Transverse colon (tissue), 4 donors: ENCODE measurements around the gene RASAL2. TPM values are rescaled to one million over a fixed set of nuclear protein-coding genes. Genes with fewer than 3 reads are reported as not detected.
"Not testable (repeated sequence)": the region's sequence is repeated elsewhere in the genome, so short reads cannot be mapped to it uniquely, and the experiment has no call there.

Experiments
- DNase-seq: peaks from one replicate; pipeline ENCODE4 v3.0.0-alpha.2; 2019
- H3K27ac ChIP-seq, 4 donors: fragments of 200-600 bp; sonication (generic); 2 replicates each; pipeline ENCODE4 v1.5.1; 2016 to 2018; ENCODE audit warnings: inconsistent platforms in 4 of 4
- H3K27me3 ChIP-seq: fragments of 200-600 bp; sonication (generic); 2 replicates; pipeline ENCODE4 v1.5.1; 2017; ENCODE audit warnings: inconsistent platforms
- H3K36me3 ChIP-seq, 4 donors: fragments of 200-600 bp; sonication (generic); 2 replicates each; pipeline ENCODE4 v1.5.1; 2017 to 2019; ENCODE audit warnings: inconsistent platforms in 4 of 4
- H3K4me1 ChIP-seq, 4 donors: fragments of 200-600 bp; sonication (generic); 2 replicates each; pipeline ENCODE4 v1.5.1; 2017 to 2020; ENCODE audit warnings: inconsistent platforms in 4 of 4
- H3K4me3 ChIP-seq, 4 donors: fragments of 200-600 bp; sonication (generic); 1 replicate in 1 of 4; 2 replicates in 3 of 4; pipeline versions ENCODE4 v1.5.1 to v1.6.1; 2017 to 2019; ENCODE audit warnings: inconsistent platforms in 4 of 4
- H3K9me3 ChIP-seq, 2 donors: fragments of 200-600 bp; sonication (generic); 2 replicates each; pipeline ENCODE4 v1.5.1; 2017 to 2019; ENCODE audit warnings: inconsistent platforms in 2 of 2
- CTCF ChIP-seq, 5 experiments: fragments of 200-600 bp in 3 of 5; fragments of 450-650 bp in 2 of 5; sonication (generic) in 3 of 5; IDR thresholded peaks; 1 replicate in 2 of 5; 2 replicates in 3 of 5; pipeline ENCODE4 v1.5.1; 2016 to 2017; ENCODE audit warnings: antibody characterized with exemption in 5 of 5, inconsistent platforms in 3 of 5, mild to moderate bottlenecking in 2 of 5, moderate library complexity in 1 of 5
- EP300 ChIP-seq: sonication (generic); formaldehyde crosslinking; IDR thresholded peaks from one replicate; pipeline ENCODE4 v1.6.1; 2017; ENCODE audit warnings: antibody characterized with exemption, low read depth
- POLR2A ChIP-seq: fragments of 450-650 bp; IDR thresholded peaks from one replicate; pipeline ENCODE4 v1.6.1; 2016; ENCODE audit warnings: antibody characterized with exemption, mild to moderate bottlenecking, moderate library complexity
- POLR2AphosphoS5 ChIP-seq, 3 donors: sonication (generic); formaldehyde crosslinking; IDR thresholded peaks; one replicate each; pipeline ENCODE4 v1.6.1; 2016; ENCODE audit warnings: antibody characterized with exemption in 3 of 3
- WGBS, 2 donors: methylation state at CpG; one replicate each; pipeline ENCODE4 v1.1.5; 2018; ENCODE audit warnings: low coverage in 1 of 2; 5-methylcytosine and 5-hydroxymethylcytosine counted together
- in situ Hi-C, 4 donors: fragments of 200-750 bp; cut with MboI; loops; one replicate each; pipeline versions ENCODE4 v1.15.0 to v1.15.1; 2017; ENCODE audit warnings: low sequenced_read_pairs in 3 of 4, low pct_ligation_motif_present in 1 of 4, low pct_unique_long_range_greater_than_20kb in 1 of 4
- intact Hi-C: fragments of 100-400 bp; cut with DNase I; formaldehyde crosslinking; loops from one replicate; pipeline ENCODE4 v1.15.1; 2023; ENCODE audit warnings: low total_unique reads
- total RNA-seq, 4 donors: library from RNA; depleted of rRNA; stranded (reverse); fragments of >200 nt; gene quantifications; one replicate each; pipeline ENCODE4 v1.1.0, GENCODE V29; 2016

The RASAL2 gene
- total RNA-seq, 4 donors from 2014 or later = 13.1 to 26.1 (median 19.8) TPM

GRCh38 chr1:178243890-178244289 lies 150.0 kb downstream of the RASAL2 start:
- no peak overlapping the region for H3K4me3 ChIP-seq
- no peaks in the 10 kb centered on the region for H3K36me3 ChIP-seq
- no peak for TF ChIP-seq CTCF (IDR thresholded peaks at IDR 0.05)
- TF ChIP-seq POLR2AphosphoS5 (IDR thresholded peaks at IDR 0.05) = no peak
- no peak for TF ChIP-seq EP300
- no peak for TF ChIP-seq POLR2A
- H3K4me1 ChIP-seq = peaks cover 0 to 10% (median 0%) of the 10 kb centered on the region in 4 donors
- peaks cover 10 to 15% of the 10 kb centered on the region in 2 donors for H3K9me3 ChIP-seq
- intact Hi-C loops (no loop called here), in situ Hi-C loops (no loop called here)
- H3K27ac ChIP-seq = no peak overlapping the region
- H3K27me3 ChIP-seq = no peaks in the 10 kb centered on the region
- 62 to 86% methylated on average over 2 of the region's 2 CpGs for WGBS, 2 donors
- DNase-seq = no peak

- H3K27me3 ChIP-seq, intact Hi-C loops, in situ Hi-C loops, DNase-seq, H3K27ac ChIP-seq, H3K4me3 ChIP-seq, H3K4me1 ChIP-seq, H3K36me3 ChIP-seq: not testable (repeated sequence)
- WGBS, 2 donors = 86 to 94% methylated on average over 3 of the region's 3 CpGs
- H3K9me3 ChIP-seq = peaks cover 12 to 15% of the 10 kb centered on the region in 2 donors
Measured at GRCh38 chr1:178248284-178248683, 154.4 kb downstream of the RASAL2 start.

GRCh38 chr1:178253581-178253980 lies 159.7 kb downstream of the RASAL2 start:
- intact Hi-C loops, H3K27ac ChIP-seq, H3K36me3 ChIP-seq, H3K4me1 ChIP-seq, H3K4me3 ChIP-seq, H3K27me3 ChIP-seq, DNase-seq, H3K9me3 ChIP-seq, in situ Hi-C loops: not testable (repeated sequence)
- WGBS, 2 donors = 83 to 91% methylated on average over 3 of the region's 3 CpGs

GRCh38 chr1:178254433-178254832 lies 160.5 kb downstream of the RASAL2 start:
- no peaks in the 10 kb centered on the region for H3K36me3 ChIP-seq
- intact Hi-C loops = no loop called here
- H3K9me3 ChIP-seq = no peaks in the 10 kb centered on the region
- no peak overlapping the region for H3K27ac ChIP-seq
- no peaks in the 10 kb centered on the region for H3K4me1 ChIP-seq
- in situ Hi-C loops = no loop called here
- no peak for DNase-seq
- no peak for TF ChIP-seq EP300
- TF ChIP-seq POLR2A = no peak
- no peak for TF ChIP-seq POLR2AphosphoS5 (IDR thresholded peaks at IDR 0.05)
- TF ChIP-seq CTCF (IDR thresholded peaks at IDR 0.05) = no peak
- H3K4me3 ChIP-seq = no peak overlapping the region
- H3K27me3 ChIP-seq = no peaks in the 10 kb centered on the region

- H3K9me3 ChIP-seq = no peaks in the 10 kb centered on the region
- TF ChIP-seq CTCF (IDR thresholded peaks at IDR 0.05) = no peak
- no peak for TF ChIP-seq POLR2AphosphoS5 (IDR thresholded peaks at IDR 0.05)
- H3K4me3 ChIP-seq = no peak overlapping the region
- no peaks in the 10 kb centered on the region for H3K36me3 ChIP-seq
- in situ Hi-C loops = no loop called here
- no peak for DNase-seq
- WGBS, 2 donors = 38 to 50% methylated on average over 3 of the region's 3 CpGs
- H3K27me3 ChIP-seq = no peaks in the 10 kb centered on the region
- no peak overlapping the region for H3K27ac ChIP-seq
- intact Hi-C loops = no loop called here
- peaks cover 0 to 13% (median 0%) of the 10 kb centered on the region in 4 donors for H3K4me1 ChIP-seq
Measured at GRCh38 chr1:178258536-178258935, 164.6 kb downstream of the RASAL2 start.
